Osteocyte (in vitro differentiated cells): ENCODE data around the gene LPAR1. TPM values are rescaled to one million over a fixed set of nuclear protein-coding genes. Genes with fewer than 3 reads are reported as not detected.

ENCODE experiments used
- DNase-seq: peaks from one replicate; pipeline ENCODE4 v3.0.0; 2021; ENCODE audit warnings: mixed read lengths; ENCODE audit not compliant: unreplicated experiment; ENCODE audit errors: extremely low spot score
- H3K27ac Mint-ChIP-seq: one replicate; pipeline ENCODE4 v1.8.0; 2021; ENCODE audit warnings: mild to moderate bottlenecking, mixed read lengths; ENCODE audit not compliant: unreplicated experiment
- H3K27me3 Mint-ChIP-seq: one replicate; pipeline ENCODE4 v1.8.0; 2021; ENCODE audit warnings: mixed read lengths; ENCODE audit not compliant: unreplicated experiment
- H3K36me3 Mint-ChIP-seq: one replicate; pipeline ENCODE4 v1.8.0; 2021; ENCODE audit warnings: mixed read lengths; ENCODE audit not compliant: unreplicated experiment
- H3K4me1 Mint-ChIP-seq: one replicate; pipeline ENCODE4 v1.8.0; 2021; ENCODE audit warnings: mixed read lengths; ENCODE audit not compliant: unreplicated experiment
- H3K4me3 Mint-ChIP-seq: one replicate; pipeline ENCODE4 v1.8.0; 2021; ENCODE audit warnings: mild to moderate bottlenecking, moderate library complexity, mixed read lengths; ENCODE audit not compliant: unreplicated experiment
- H3K9me3 Mint-ChIP-seq: one replicate; pipeline ENCODE4 v1.8.0; 2021; ENCODE audit warnings: mixed read lengths; ENCODE audit not compliant: unreplicated experiment
- total RNA-seq: library from RNA; stranded (reverse); gene quantifications from 2 replicates; pipeline ENCODE4 v1.2.1, GENCODE V29; 2021
- TF ChIP-seq, protein P1 (sequence below): fragments of 200-600 bp; sonication (generic); IDR thresholded peaks from 2 replicates; pipeline ENCODE4 v1.5.0; 2021; ENCODE audit warnings: antibody characterized with exemption, mild to moderate bottlenecking, moderate library complexity

The LPAR1 gene
- total RNA-seq, 1 donor from 2014 or later, result 120 TPM

DNA sequence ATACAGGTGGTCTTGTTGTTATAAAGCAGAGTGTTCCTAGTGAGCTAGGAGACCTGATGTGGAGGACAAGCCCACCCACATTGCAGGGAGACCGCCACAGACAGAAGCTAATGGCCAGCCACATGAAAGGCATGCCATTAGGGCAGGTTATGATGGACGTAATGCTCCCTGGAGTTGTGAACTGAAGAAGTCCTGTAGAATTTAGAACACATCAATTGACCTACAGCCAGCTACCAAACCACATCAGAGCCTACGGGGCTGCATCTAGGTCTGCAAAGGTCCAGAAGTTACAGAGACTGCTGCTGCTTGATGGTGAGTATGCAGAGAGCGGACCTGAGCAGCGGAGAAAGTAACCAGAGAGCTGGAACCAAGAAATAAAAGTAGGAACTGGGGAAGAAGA lies 116.6 kb downstream of the LPAR1 start:
- Mint-ChIP-seq H3K27ac (peak overlapping the region; percentile 95), H3K36me3 (peaks cover 12% of the 10 kb centered on the region), H3K4me3 (peak overlapping the region; percentile 16), H3K4me1 (peaks cover 81% of the 10 kb centered on the region), H3K9me3 (peaks cover 3% of the 10 kb centered on the region), H3K27me3 (no peaks in the 10 kb centered on the region)
- DNase-seq, result no peak
- TF ChIP-seq, protein P1, sequence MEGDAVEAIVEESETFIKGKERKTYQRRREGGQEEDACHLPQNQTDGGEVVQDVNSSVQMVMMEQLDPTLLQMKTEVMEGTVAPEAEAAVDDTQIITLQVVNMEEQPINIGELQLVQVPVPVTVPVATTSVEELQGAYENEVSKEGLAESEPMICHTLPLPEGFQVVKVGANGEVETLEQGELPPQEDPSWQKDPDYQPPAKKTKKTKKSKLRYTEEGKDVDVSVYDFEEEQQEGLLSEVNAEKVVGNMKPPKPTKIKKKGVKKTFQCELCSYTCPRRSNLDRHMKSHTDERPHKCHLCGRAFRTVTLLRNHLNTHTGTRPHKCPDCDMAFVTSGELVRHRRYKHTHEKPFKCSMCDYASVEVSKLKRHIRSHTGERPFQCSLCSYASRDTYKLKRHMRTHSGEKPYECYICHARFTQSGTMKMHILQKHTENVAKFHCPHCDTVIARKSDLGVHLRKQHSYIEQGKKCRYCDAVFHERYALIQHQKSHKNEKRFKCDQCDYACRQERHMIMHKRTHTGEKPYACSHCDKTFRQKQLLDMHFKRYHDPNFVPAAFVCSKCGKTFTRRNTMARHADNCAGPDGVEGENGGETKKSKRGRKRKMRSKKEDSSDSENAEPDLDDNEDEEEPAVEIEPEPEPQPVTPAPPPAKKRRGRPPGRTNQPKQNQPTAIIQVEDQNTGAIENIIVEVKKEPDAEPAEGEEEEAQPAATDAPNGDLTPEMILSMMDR, result no peak

DNA sequence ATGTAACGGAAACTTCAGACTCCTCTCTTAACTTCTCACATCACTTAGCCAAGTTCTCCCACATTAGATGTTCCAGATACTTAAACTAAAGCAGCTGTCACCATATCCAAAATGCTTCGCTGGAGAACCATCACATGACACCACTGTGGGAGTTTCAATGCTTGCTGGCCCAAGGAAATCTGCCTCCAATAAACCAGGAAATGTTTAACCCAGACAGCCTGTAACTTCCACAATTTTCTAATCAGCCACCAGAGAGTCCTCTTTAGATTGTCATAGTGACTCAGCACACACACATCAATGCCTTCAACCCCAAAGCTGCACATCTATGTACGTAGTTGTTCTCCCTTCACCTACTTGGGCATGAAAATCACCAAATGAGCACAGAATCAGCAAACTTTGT lies 118.7 kb downstream of the LPAR1 start:
- Mint-ChIP-seq H3K4me3 (no peak overlapping the region), H3K36me3 (peaks cover 10% of the 10 kb centered on the region), H3K4me1 (peaks cover 86% of the 10 kb centered on the region), H3K27me3 (no peaks in the 10 kb centered on the region), H3K27ac (peak overlapping the region; percentile 94), H3K9me3 (peaks cover 3% of the 10 kb centered on the region)
- TF ChIP-seq, protein P1, result no peak
- DNase-seq, result no peak

DNA sequence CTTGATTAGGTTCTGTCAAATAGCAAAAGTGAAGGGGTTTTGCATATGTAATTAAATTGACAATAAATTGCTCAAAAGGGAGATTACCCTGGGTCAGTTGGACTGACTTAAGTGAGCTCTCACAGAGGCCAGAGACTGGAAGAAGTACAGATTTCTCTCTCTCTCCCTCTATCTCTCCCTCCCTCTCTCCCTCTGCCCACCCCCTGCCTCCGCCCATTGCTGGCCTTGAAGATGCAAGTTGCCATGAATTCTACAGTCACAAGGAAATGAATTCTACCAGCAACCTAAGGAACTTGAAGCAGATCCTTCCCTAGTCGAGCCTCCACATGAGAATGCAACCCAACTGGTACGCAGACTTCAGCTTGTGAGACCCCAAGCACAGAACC lies 119.2 kb downstream of the LPAR1 start:
- Mint-ChIP-seq H3K36me3 (peaks cover 13% of the 10 kb centered on the region), H3K4me1 (peaks cover 89% of the 10 kb centered on the region), H3K9me3 (peaks cover 6% of the 10 kb centered on the region), H3K27me3 (no peaks in the 10 kb centered on the region), H3K4me3 (no peak overlapping the region), H3K27ac (peak overlapping the region; percentile 94)
- TF ChIP-seq, protein P1, result no peak
- DNase-seq, result no peak

DNA sequence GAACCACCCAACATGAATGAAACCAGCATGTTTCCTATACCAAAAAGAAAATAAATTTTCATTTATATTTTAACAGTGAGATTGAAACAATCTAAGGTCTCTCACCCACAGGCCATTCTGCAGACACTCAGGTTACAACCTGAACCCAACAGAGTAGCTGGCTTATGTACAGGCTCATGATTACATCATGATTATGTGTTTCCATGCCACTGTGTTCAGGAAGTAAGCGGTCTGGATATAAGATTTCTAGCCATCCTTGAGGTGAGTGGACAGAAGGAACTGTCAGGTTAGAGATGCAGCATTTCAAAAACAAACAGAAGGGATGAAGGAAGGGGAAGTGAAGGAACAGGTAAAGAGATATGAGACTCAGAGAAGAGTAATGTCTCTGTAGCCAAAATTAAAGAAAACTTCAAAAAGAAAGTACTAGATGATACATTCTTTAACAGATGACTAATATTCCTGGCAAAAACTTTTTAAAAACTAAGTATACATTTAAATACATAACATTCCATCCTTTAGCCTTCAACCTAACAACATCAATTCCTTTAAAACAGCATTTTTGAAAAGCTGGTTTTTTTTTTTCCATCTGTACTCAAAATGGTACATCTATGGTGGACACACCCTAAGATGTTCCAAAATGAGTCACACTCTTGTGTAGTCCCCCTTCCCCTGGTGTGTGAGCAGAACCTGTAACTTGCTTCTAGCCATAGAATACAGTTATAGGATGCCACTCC lies 119.8 kb downstream of the LPAR1 start:
- Mint-ChIP-seq H3K36me3 (peaks cover 14% of the 10 kb centered on the region), H3K4me1 (peaks cover 86% of the 10 kb centered on the region), H3K27ac (peak overlapping the region; percentile 94), H3K27me3 (no peaks in the 10 kb centered on the region), H3K9me3 (peaks cover 7% of the 10 kb centered on the region), H3K4me3 (peak overlapping the region; percentile 2)
- DNase-seq, result no peak
- TF ChIP-seq, protein P1, result no peak

DNA sequence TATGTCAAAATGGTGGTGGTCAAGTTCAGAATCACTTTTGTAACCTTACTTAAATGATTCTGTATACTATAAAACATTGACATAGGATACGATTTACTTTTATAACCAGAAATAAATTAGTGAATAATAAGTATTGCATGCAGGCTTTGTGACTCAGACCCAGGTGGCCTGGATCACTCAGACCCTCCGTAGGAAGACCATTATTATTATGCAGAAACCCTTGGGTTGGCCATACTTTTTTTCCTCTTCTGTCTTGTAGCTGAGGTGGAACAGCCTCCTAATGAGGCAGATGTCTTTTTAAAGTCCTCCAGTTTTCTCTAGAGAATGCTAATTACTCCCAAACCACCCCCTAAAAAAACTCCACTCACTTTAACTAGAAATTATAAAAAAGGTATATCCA lies 121.9 kb downstream of the LPAR1 start:
- Mint-ChIP-seq H3K27ac (peak overlapping the region; percentile 71), H3K36me3 (peaks cover 14% of the 10 kb centered on the region), H3K4me1 (peaks cover 84% of the 10 kb centered on the region), H3K4me3 (no peak overlapping the region), H3K9me3 (peaks cover 7% of the 10 kb centered on the region), H3K27me3 (no peaks in the 10 kb centered on the region)
- TF ChIP-seq, protein P1, result no peak
- DNase-seq, result no peak
